A673 (cell line): ENCODE measurements around the gene MLPH. TPM values are rescaled to one million over a fixed set of nuclear protein-coding genes. Genes with fewer than 3 reads are reported as not detected.

Experiments used
- BruUV-seq: library from RNA; stranded (reverse); fragments of 400-500 nt; replicated peaks from 2 replicates; lab custom pipeline; 2021; lab: Mats Ljungman, UMichigan
- CTCF ChIA-PET: fragments of 300-600 bp; sonication (Branson Sonifier 250); formaldehyde crosslinking; loops from one replicate; lab custom pipeline; 2022; ENCODE audit warnings: antibody characterized with exemption; lab: Charles Lee
- POLR2A ChIA-PET: fragments of 300-600 bp; sonication (Branson Sonifier 250); formaldehyde crosslinking; loops from one replicate; lab custom pipeline; 2022; ENCODE audit warnings: antibody characterized with exemption; ENCODE audit not compliant: low non-redundant PET; lab: Charles Lee
- DNase-seq: peaks from one replicate; pipeline ENCODE4 v3.0.0-alpha.2; 2015; ENCODE audit warnings: low spot score
- H3K27ac ChIP-seq: fragments of 200-600 bp; sonication (generic); 2 replicates; pipeline ENCODE4 v1.5.1; 2016; ENCODE audit warnings: mixed run types, low read depth, mild to moderate bottlenecking, mixed read lengths, antibody characterized with exemption, low read length; ENCODE audit not compliant: poor library complexity, severe bottlenecking
- H3K27me3 ChIP-seq: fragments of 200-600 bp; sonication (generic); replicated peaks from 2 replicates; pipeline ENCODE4 v1.6.1; 2017; ENCODE audit warnings: mixed run types, low read depth, mild to moderate bottlenecking, mixed read lengths, antibody characterized with exemption, low read length; ENCODE audit not compliant: insufficient read depth, poor library complexity
- H3K36me3 ChIP-seq: fragments of 200-600 bp; sonication (generic); 2 replicates; pipeline ENCODE4 v1.6.1; 2016; ENCODE audit warnings: mixed run types, mild to moderate bottlenecking, mixed read lengths, antibody characterized with exemption, low read length; ENCODE audit not compliant: insufficient read depth, poor library complexity, severe bottlenecking
- H3K4me1 ChIP-seq: fragments of 200-600 bp; sonication (generic); 2 replicates; pipeline ENCODE4 v1.6.1; 2017; ENCODE audit warnings: mixed run types, mild to moderate bottlenecking, mixed read lengths, antibody characterized with exemption, low read length; ENCODE audit not compliant: insufficient read depth, poor library complexity, severe bottlenecking
- H3K4me3 ChIP-seq: fragments of 200-600 bp; sonication (generic); 2 replicates; pipeline ENCODE4 v1.5.1; 2016; ENCODE audit warnings: low read depth, mixed run types, mild to moderate bottlenecking, mixed read lengths, low read length; ENCODE audit not compliant: poor library complexity, severe bottlenecking
- H3K9me3 ChIP-seq: fragments of 200-600 bp; sonication (generic); 2 replicates; pipeline ENCODE4 v1.6.1; 2016; ENCODE audit warnings: mixed run types, low read depth, mild to moderate bottlenecking, mixed read lengths, antibody characterized with exemption, low read length; ENCODE audit not compliant: poor library complexity, severe bottlenecking
- CTCF ChIP-seq: fragments of 300-800, 200-600 bp; sonication (generic); conservative IDR thresholded peaks from 2 replicates; pipeline ENCODE4 v1.5.1; 2017; ENCODE audit warnings: low read depth, mild to moderate bottlenecking, antibody characterized with exemption, low read length, moderate library complexity, mixed read lengths
- EZH2 ChIP-seq: fragments of 200-600 bp; sonication (generic); IDR thresholded peaks from 2 replicates; pipeline ENCODE4 v1.6.1; 2017; ENCODE audit warnings: borderline replicate concordance, low read depth, mild to moderate bottlenecking, mixed read lengths, antibody characterized with exemption, low read length; ENCODE audit not compliant: poor library complexity, severe bottlenecking
- intact Hi-C: fragments of 100-400 bp; cut with micrococcal nuclease; formaldehyde crosslinking; loops from one replicate; pipeline ENCODE4 v1.10.0; 2022; ENCODE audit not compliant: unreplicated experiment
- total RNA-seq: library from RNA; stranded (reverse); gene quantifications from 2 replicates; pipeline ENCODE4 v1.2.3, GENCODE V29; 2021

MLPH gene
- total RNA-seq, 1 experiment from 2014 or later: not detected

DNA sequence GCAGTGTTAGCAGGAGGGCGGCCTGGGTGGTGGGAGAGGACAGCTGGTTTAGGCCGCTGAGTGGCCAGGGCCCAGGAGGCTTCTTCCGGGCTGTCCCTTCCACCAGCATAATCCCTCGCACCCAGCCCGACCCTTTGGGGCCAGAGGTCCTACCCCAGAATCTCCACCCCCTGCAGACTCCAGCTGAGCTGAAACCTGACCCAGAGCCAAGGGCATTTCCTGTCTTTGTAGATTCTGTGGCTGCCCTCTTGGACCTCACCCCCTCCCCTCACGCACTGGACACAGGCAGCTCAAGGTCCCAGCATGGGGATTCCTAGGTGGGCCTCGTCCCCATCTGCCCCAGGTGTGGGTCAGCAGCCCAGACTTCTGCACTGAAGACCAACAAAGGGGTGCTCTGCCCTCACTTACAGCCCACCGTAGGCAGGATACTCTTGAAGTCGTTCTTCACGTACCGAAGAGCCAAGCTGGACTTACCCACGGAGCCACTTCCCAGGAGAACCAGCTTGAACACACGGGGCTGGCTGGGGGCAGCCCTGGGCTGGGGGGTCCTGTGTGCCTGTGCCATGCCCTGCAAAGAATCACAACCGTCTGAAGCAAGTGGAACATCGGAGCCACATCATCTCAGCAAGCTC lies 98.7 kb downstream of the MLPH start:
- Histone ChIP-seq H3K9me3 (no peaks in the 10 kb centered on the region), H3K4me3 (no peak overlapping the region), H3K27ac (no peak overlapping the region), H3K4me1 (no peaks in the 10 kb centered on the region), H3K36me3 (no peaks in the 10 kb centered on the region), H3K27me3 (no peaks in the 10 kb centered on the region)
- TF ChIP-seq CTCF: no peak
- TF ChIP-seq EZH2: no peak
- intact Hi-C loops: no loop called here
- POLR2A ChIA-PET: no interaction called here
- CTCF ChIA-PET: interaction anchor here (0.5 kb wide), 1 partner anchor 73 kb away, joined by 5 read pairs; no protein-coding TSS in a partner anchor
- no peak for DNase-seq
- BruUV-seq: no TSS peak

- intact Hi-C loops: no loop called here
- TF ChIP-seq EZH2 (no peak), CTCF (no peak)
- CTCF ChIA-PET: no interaction called here
- Histone ChIP-seq H3K27me3 (no peaks in the 10 kb centered on the region), H3K9me3 (no peaks in the 10 kb centered on the region), H3K4me3 (no peak overlapping the region), H3K27ac (no peak overlapping the region), H3K36me3 (no peaks in the 10 kb centered on the region), H3K4me1 (no peaks in the 10 kb centered on the region)
- no TSS peak for BruUV-seq
- POLR2A ChIA-PET: interaction anchor here (0.6 kb wide), 1 partner anchor 295 kb away, joined by 6 read pairs; no protein-coding TSS in a partner anchor
- no peak for DNase-seq
Observed at GRCh38 chr2:237588044-237588696, 101.1 kb downstream of the MLPH start.

- H3K27ac ChIP-seq: no peak within 1 kb of the TSS
- H3K36me3 ChIP-seq: no peaks in the 10 kb centered on the region
- POLR2A ChIA-PET: no interaction called here
- CTCF ChIA-PET: interaction anchor here (1.0 kb wide), 1 partner anchor 19 kb away, joined by 3 read pairs; no protein-coding TSS in a partner anchor
- H3K4me1 ChIP-seq: peaks cover 14% of the 10 kb centered on the region
- H3K27me3 ChIP-seq: no peaks in the 10 kb centered on the region
- TF ChIP-seq EZH2 (no peak), CTCF (no peak)
- intact Hi-C loops: no loop called here
- no peak within 1 kb of the TSS for H3K4me3 ChIP-seq
- BruUV-seq: no TSS peak
- DNase-seq: no peak
- no peaks in the 10 kb centered on the region for H3K9me3 ChIP-seq
Observed at GRCh38 chr2:237590272-237591140, 103.5 kb downstream of the MLPH start, which contains the start of gene RAB17. TSS of gene RAB17 (minus strand) at chr2:237590734. CDS start at chr2:237586154, 4,580 bp downstream.
